Endothelial cell of umbilical vein (primary cell): ENCODE data around the gene ZNF232. TPM values are rescaled to one million over a fixed set of nuclear protein-coding genes. Genes with fewer than 3 reads are reported as not detected.

Experiments
- BruUV-seq: library from RNA; stranded (reverse); fragments of 400-500 nt; replicated peaks from 2 replicates; lab custom pipeline; 2021; lab: Mats Ljungman, UMichigan
- CTCF ChIA-PET: fragments of 300-600, 350-600 bp; sonication (Branson Sonifier 250); formaldehyde crosslinking; loops from one replicate; lab custom pipeline; 2021; ENCODE audit warnings: antibody characterized with exemption, inconsistent platforms; lab: Charles Lee
- POLR2A ChIA-PET: fragments of 300-600, 350-600 bp; sonication (Branson Sonifier 250); formaldehyde crosslinking; loops from one replicate; lab custom pipeline; 2021; ENCODE audit warnings: antibody characterized with exemption, inconsistent platforms; lab: Charles Lee
- DNase-seq: peaks from one replicate; pipeline ENCODE4 v3.0.0-alpha.2; 2011; ENCODE audit warnings: low read depth, low spot score
- FAIRE-seq: peaks from 2 replicates; lab custom pipeline; 2011; peaks lifted over from hg19 to GRCh38; lab: Jason Lieb, UNC
- H2AFZ ChIP-seq: 2 replicates; pipeline ENCODE4 v1.6.0; 2012; ENCODE audit warnings: low read depth, low read length, control low read depth, inconsistent platforms
- H3K27ac ChIP-seq: 2 replicates; pipeline ENCODE4 v1.5.1; 2011; ENCODE audit warnings: low read depth, mild to moderate bottlenecking, control low read depth, low read length, moderate library complexity; ENCODE audit not compliant: insufficient read depth
- H3K27me3 ChIP-seq, 2 experiments: 2 replicates each; pipeline versions ENCODE4 v1.6.0 to v1.6.1; 2011; ENCODE audit warnings: low read length in 2 of 2, mixed read lengths in 1 of 2; ENCODE audit not compliant: control insufficient read depth in 2 of 2, insufficient read depth in 2 of 2
- H3K36me3 ChIP-seq, 2 experiments: 2 replicates in 1 of 2; 3 replicates in 1 of 2; pipeline ENCODE4 v1.5.1; 2011; ENCODE audit warnings: low read length in 2 of 2, mild to moderate bottlenecking in 1 of 2, moderate library complexity in 1 of 2; ENCODE audit not compliant: control insufficient read depth in 2 of 2, insufficient read depth in 2 of 2; ENCODE audit errors: extremely low read depth in 1 of 2
- H3K4me1 ChIP-seq: 3 replicates; pipeline ENCODE4 v1.5.1; 2011; ENCODE audit warnings: mild to moderate bottlenecking, low read length; ENCODE audit not compliant: control insufficient read depth, insufficient read depth; ENCODE audit errors: extremely low read depth
- H3K4me2 ChIP-seq: 2 replicates; pipeline ENCODE4 v1.6.1; 2011; ENCODE audit warnings: low read length, control low read depth, mixed read lengths; ENCODE audit not compliant: insufficient read depth
- H3K4me3 ChIP-seq, 3 experiments: fragments of 200-600 bp in 1 of 3; sonication (generic), shearing (Covaris generic) in 1 of 3; replicated peaks in 1 of 3; 2 replicates each; pipeline ENCODE4 v1.5.1; 2011 to 2016; ENCODE audit warnings: control low read depth in 3 of 3, low read length in 3 of 3, mild to moderate bottlenecking in 2 of 3, inconsistent platforms in 1 of 3, low read depth in 1 of 3, moderate library complexity in 1 of 3; ENCODE audit not compliant: insufficient read depth in 1 of 3
- H3K79me2 ChIP-seq: 2 replicates; pipeline ENCODE4 v1.6.0; 2012; ENCODE audit warnings: low read length, inconsistent platforms; ENCODE audit not compliant: control insufficient read depth, insufficient read depth
- H3K9ac ChIP-seq: replicated peaks from 2 replicates; pipeline ENCODE3; 2011; ENCODE audit warnings: low read length, control low read depth; ENCODE audit not compliant: insufficient read depth; ENCODE audit errors: extremely low read depth
- H3K9me1 ChIP-seq: replicated peaks from 3 replicates; pipeline ENCODE4 v1.6.0; 2011; ENCODE audit warnings: mild to moderate bottlenecking, low read length; ENCODE audit not compliant: control insufficient read depth, insufficient read depth; ENCODE audit errors: extremely low read depth
- H3K9me3 ChIP-seq: replicated peaks from 2 replicates; pipeline ENCODE4 v1.5.1; 2012; ENCODE audit warnings: low read length, inconsistent platforms; ENCODE audit not compliant: control insufficient read depth, insufficient read depth
- H4K20me1 ChIP-seq: replicated peaks from 2 replicates; pipeline ENCODE3; 2011; ENCODE audit warnings: mild to moderate bottlenecking, low read length; ENCODE audit not compliant: control insufficient read depth, insufficient read depth; ENCODE audit errors: extremely low read depth
- CTCF ChIP-seq, 2 donors: IDR thresholded peaks; 1 replicate in 1 of 2; 2 replicates in 1 of 2; pipeline ENCODE4 v1.5.1; 2011; ENCODE audit warnings: low read length in 2 of 2, mild to moderate bottlenecking in 2 of 2, moderate library complexity in 2 of 2, control low read depth in 1 of 2, inconsistent platforms in 1 of 2, low read depth in 1 of 2; ENCODE audit not compliant: insufficient read depth in 1 of 2; ENCODE audit errors: extremely low read depth in 1 of 2
- EZH2 ChIP-seq: IDR thresholded peaks from 2 replicates; pipeline ENCODE4 v1.6.1; 2012; ENCODE audit warnings: borderline replicate concordance, low read depth, mild to moderate bottlenecking, moderate library complexity, low read length, inconsistent platforms; ENCODE audit not compliant: severe bottlenecking
- FOS ChIP-seq: IDR thresholded peaks from 2 replicates; pipeline ENCODE4 v1.6.1; 2011; ENCODE audit warnings: mild to moderate bottlenecking, low read length, moderate library complexity, borderline replicate concordance; ENCODE audit not compliant: insufficient read depth
- GATA2 ChIP-seq: IDR thresholded peaks from 2 replicates; pipeline ENCODE4 v1.7.0; 2011; ENCODE audit warnings: low read depth, mild to moderate bottlenecking, moderate library complexity, mixed read lengths, low read length; ENCODE audit not compliant: insufficient read length, insufficient read depth
- JUN ChIP-seq: IDR thresholded peaks from 2 replicates; pipeline ENCODE4 v1.6.1; 2011; ENCODE audit warnings: borderline replicate concordance, low read depth; ENCODE audit not compliant: insufficient read length, insufficient read depth
- MAX ChIP-seq: IDR thresholded peaks from 2 replicates; pipeline ENCODE4 v1.6.1; 2011; ENCODE audit not compliant: insufficient read depth, insufficient read length
- MYC ChIP-seq: IDR thresholded peaks from one replicate; pipeline ENCODE4 v1.6.1; 2011; ENCODE audit warnings: mild to moderate bottlenecking, low read depth, low read length
- POLR2A ChIP-seq: IDR thresholded peaks from 2 replicates; pipeline ENCODE4 v1.6.1; 2012; ENCODE audit warnings: low read depth, mild to moderate bottlenecking, control low read depth, low read length
- POLR2AphosphoS5 ChIP-seq: IDR thresholded peaks from 2 replicates; pipeline ENCODE4 v1.6.1; 2012; ENCODE audit warnings: low read depth, mild to moderate bottlenecking, control low read depth, low read length, moderate library complexity; ENCODE audit not compliant: insufficient read depth
- dilution Hi-C: fragments of 300-500 bp; cut with MboI; formaldehyde crosslinking; loops from one replicate; pipeline ENCODE4 v1.15.0; 2019; ENCODE audit warnings: low sequenced_read_pairs; ENCODE audit not compliant: extremely low pct_ligation_motif_present
- intact Hi-C: fragments of 100-400 bp; cut with micrococcal nuclease; formaldehyde crosslinking; loops from one replicate; pipeline ENCODE4 v1.10.0; 2022
- polyA plus RNA-seq, 4 experiments: library from polyadenylated mRNA; depleted of rRNA in 3 of 4; stranded (reverse) in 3 of 4; unstranded in 1 of 4; fragments of >200 nt; gene quantifications; 2 replicates each; pipeline versions ENCODE4 v1.2.1 to v1.2.3, GENCODE V29; 2011 to 2012; ENCODE audit warnings: missing spikeins in 1 of 4
- total RNA-seq: library from RNA; stranded (reverse); gene quantifications from 2 replicates; pipeline ENCODE4 v1.2.3, GENCODE V29; 2021

ZNF232 gene
- total and polyA plus RNA-seq, 2 donors (not counting 3 experiments of a cell fraction or from before 2014, with no cell fraction given), result 3.1 to 9.9 TPM

- Histone ChIP-seq H3K36me3 (no peaks in the 10 kb centered on the region), H3K4me3 (no peak overlapping the region), H3K4me1 (no peaks in the 10 kb centered on the region), H3K79me2 (no peaks in the 10 kb centered on the region), H3K9me1 (no peaks in the 10 kb centered on the region), H3K27me3 (peaks cover 18 to 20% of the 10 kb centered on the region in 2 experiments), H3K9me3 (no peaks in the 10 kb centered on the region), H3K9ac (no peak overlapping the region), H3K27ac (no peak overlapping the region), H2AFZ (no peak overlapping the region), H3K4me2 (no peak overlapping the region), H4K20me1 (no peaks in the 10 kb centered on the region)
- no TSS peak for BruUV-seq
- intact Hi-C loops (no loop called here), dilution Hi-C loops (no loop called here)
- CTCF ChIA-PET, result no interaction called here
- DNase-seq (no peak), FAIRE-seq (no peak)
- TF ChIP-seq MYC (no peak), FOS (no peak), CTCF (IDR thresholded peaks at IDR 0.05; ENCODE audit: extremely low read depth in 1 of 2, insufficient read depth in 1 of 2, low read depth in 1 of 2, low read length in 2 of 2) (no peak), GATA2 (no peak), JUN (no peak), MAX (no peak), POLR2A (no peak), POLR2AphosphoS5 (no peak), EZH2 (no peak)
- POLR2A ChIA-PET, result no interaction called here
These were observed 11.9 kb upstream of the ZNF232 start for GRCh38 chr17:5123343-5124124.
